H1 (cell line): Measurements from ENCODE around the gene ASCC2. TPM values are rescaled to one million over a fixed set of nuclear protein-coding genes. Genes with fewer than 3 reads are reported as not detected.

ENCODE experiments used
- CTCF ChIA-PET: fragments of 300-600 bp; sonication (Branson Sonifier 250); formaldehyde crosslinking; loops from one replicate; lab custom pipeline; 2021; ENCODE audit not compliant: partially characterized antibody; lab: Charles Lee
- POLR2A ChIA-PET: fragments of 300-600 bp; sonication (Branson Sonifier 250); formaldehyde crosslinking; loops from one replicate; lab custom pipeline; 2021; ENCODE audit warnings: inconsistent platforms; ENCODE audit not compliant: partially characterized antibody; lab: Charles Lee
- DNase-seq, 2 experiments: peaks; one replicate each; pipeline versions ENCODE4 v3.0.0 to v3.0.0-alpha.2; 2010 to 2022; ENCODE audit warnings: low spot score in 2 of 2, low read depth in 1 of 2, mixed read lengths in 1 of 2
- FAIRE-seq: peaks from 2 replicates; lab custom pipeline; 2011; peaks lifted over from hg19 to GRCh38; lab: Jason Lieb, UNC
- H2AFZ ChIP-seq: 2 replicates; pipeline ENCODE4 v1.8.1; 2012; ENCODE audit warnings: low read length, inconsistent platforms
- H2AK5ac ChIP-seq: 2 replicates; pipeline ENCODE4 v1.6.1; 2013; ENCODE audit warnings: low read depth, low read length
- H2BK120ac ChIP-seq: replicated peaks from 2 replicates; pipeline ENCODE3; 2013; ENCODE audit warnings: low read depth, low read length, inconsistent platforms
- H2BK12ac ChIP-seq: 2 replicates; pipeline ENCODE4 v1.6.1; 2013; ENCODE audit warnings: low read depth, low read length
- H2BK15ac ChIP-seq: 2 replicates; pipeline ENCODE4 v1.6.1; 2013; ENCODE audit warnings: low read length
- H2BK20ac ChIP-seq: 2 replicates; pipeline ENCODE4 v1.6.1; 2013; ENCODE audit warnings: low read length
- H2BK5ac ChIP-seq: 2 replicates; pipeline ENCODE4 v1.6.1; 2013; ENCODE audit warnings: low read depth, low read length
- H3K14ac ChIP-seq: 2 replicates; pipeline ENCODE4 v1.6.1; 2013; ENCODE audit warnings: inconsistent platforms; ENCODE audit not compliant: insufficient read length
- H3K18ac ChIP-seq: 2 replicates; pipeline ENCODE4 v1.6.1; 2013; ENCODE audit warnings: low read length; ENCODE audit errors: extremely low read depth
- H3K23ac ChIP-seq: 2 replicates; pipeline ENCODE4 v1.6.1; 2013; ENCODE audit warnings: inconsistent platforms; ENCODE audit not compliant: insufficient read length
- H3K23me2 ChIP-seq: 2 replicates; pipeline ENCODE4 v1.6.1; 2013; ENCODE audit warnings: low read depth, low read length
- H3K27ac ChIP-seq: 2 replicates; pipeline ENCODE4 v1.6.1; 2011; ENCODE audit warnings: low read depth, low read length, inconsistent platforms
- H3K27me3 ChIP-seq, 4 experiments: replicated peaks in 1 of 4; 1 replicate in 1 of 4; 2 replicates in 3 of 4; pipeline versions ENCODE4 v1.6.1 to v1.8.1; 2011 to 2013; ENCODE audit warnings: low read length in 3 of 4, mild to moderate bottlenecking in 3 of 4, inconsistent platforms in 2 of 4, mixed read lengths in 2 of 4, moderate library complexity in 1 of 4; ENCODE audit not compliant: control insufficient read depth in 3 of 4, insufficient read depth in 3 of 4; ENCODE audit errors: extremely low read depth in 1 of 4
- H3K36me3 ChIP-seq, 4 experiments: 2 replicates each; pipeline versions ENCODE4 v1.6.1 to v1.8.1; 2011 to 2013; ENCODE audit warnings: mild to moderate bottlenecking in 4 of 4, low read length in 3 of 4, moderate library complexity in 2 of 4, control low read depth in 1 of 4, inconsistent platforms in 1 of 4; ENCODE audit not compliant: insufficient read depth in 4 of 4, control insufficient read depth in 2 of 4
- H3K4ac ChIP-seq: replicated peaks from 2 replicates; pipeline ENCODE3; 2013; ENCODE audit warnings: low read length, low read depth, mixed read lengths, inconsistent platforms; ENCODE audit not compliant: insufficient read length
- H3K4me1 ChIP-seq, 4 experiments: replicated peaks in 1 of 4; 1 replicate in 1 of 4; 2 replicates in 3 of 4; pipeline versions ENCODE4 v1.6.1 to v1.8.1; 2011 to 2013; ENCODE audit warnings: low read length in 3 of 4, inconsistent platforms in 2 of 4, mixed read lengths in 1 of 4; ENCODE audit not compliant: insufficient read depth in 4 of 4, control insufficient read depth in 3 of 4
- H3K4me2 ChIP-seq, 2 experiments: 2 replicates each; pipeline versions ENCODE4 v1.6.1 to v1.8.1; 2011 to 2013; ENCODE audit warnings: low read depth in 2 of 2, low read length in 2 of 2, control low read depth in 1 of 2, inconsistent platforms in 1 of 2, mild to moderate bottlenecking in 1 of 2; ENCODE audit not compliant: insufficient read depth in 1 of 2
- H3K4me3 ChIP-seq, 4 experiments: fragments of 200-600, 300-600 bp in 1 of 4; sonication (generic), shearing (Covaris generic), sonication (Bioruptor Twin) in 1 of 4; 2 replicates each; pipeline versions ENCODE4 v1.5.1 to v1.8.1; 2011 to 2016; ENCODE audit warnings: low read length in 4 of 4, low read depth in 3 of 4, control low read depth in 2 of 4, inconsistent platforms in 2 of 4, mild to moderate bottlenecking in 2 of 4, mixed read lengths in 1 of 4, moderate library complexity in 1 of 4; ENCODE audit not compliant: insufficient read depth in 2 of 4; ENCODE audit errors: extremely low read depth in 1 of 4
- H3K56ac ChIP-seq: replicated peaks from 2 replicates; pipeline ENCODE3; 2013; ENCODE audit warnings: low read depth, mild to moderate bottlenecking, mixed read lengths, low read length, inconsistent platforms; ENCODE audit not compliant: insufficient read length
- H3K79me1 ChIP-seq: 2 replicates; pipeline ENCODE4 v1.6.1; 2013; ENCODE audit warnings: low read depth, low read length, control low read depth
- H3K79me2 ChIP-seq, 2 experiments: 2 replicates each; pipeline versions ENCODE4 v1.6.1 to v1.8.1; 2012 to 2013; ENCODE audit warnings: low read length in 2 of 2, mild to moderate bottlenecking in 2 of 2, inconsistent platforms in 1 of 2; ENCODE audit not compliant: insufficient read depth in 2 of 2, control insufficient read depth in 1 of 2
- H3K9ac ChIP-seq, 4 experiments: replicated peaks in 1 of 4; 1 replicate in 1 of 4; 2 replicates in 3 of 4; pipeline versions ENCODE4 v1.6.1 to v1.8.1; 2011 to 2013; ENCODE audit warnings: low read depth in 3 of 4, low read length in 3 of 4, control low read depth in 2 of 4, mild to moderate bottlenecking in 2 of 4, moderate library complexity in 2 of 4, inconsistent platforms in 1 of 4; ENCODE audit errors: extremely low read depth in 1 of 4
- H3K9me3 ChIP-seq, 2 experiments: 2 replicates each; pipeline versions ENCODE4 v1.6.1 to v1.8.1; 2012 to 2013; ENCODE audit warnings: mild to moderate bottlenecking in 2 of 2, moderate library complexity in 2 of 2, control low read depth in 1 of 2, inconsistent platforms in 1 of 2, low read depth in 1 of 2, low read length in 1 of 2, mixed read lengths in 1 of 2; ENCODE audit not compliant: insufficient read depth in 2 of 2
- H4K20me1 ChIP-seq, 2 experiments: replicated peaks in 1 of 2; 2 replicates each; pipeline versions ENCODE3 to v1.8.1; 2011 to 2013; ENCODE audit warnings: inconsistent platforms in 2 of 2, low read length in 2 of 2, mild to moderate bottlenecking in 1 of 2; ENCODE audit not compliant: insufficient read depth in 2 of 2, control insufficient read depth in 1 of 2
- H4K5ac ChIP-seq: 2 replicates; pipeline ENCODE4 v1.6.1; 2013; ENCODE audit warnings: low read length, low read depth, mixed read lengths, inconsistent platforms; ENCODE audit not compliant: insufficient read length
- H4K8ac ChIP-seq: 2 replicates; pipeline ENCODE4 v1.8.0; 2013; ENCODE audit warnings: mild to moderate bottlenecking, moderate library complexity, low read length, inconsistent platforms; ENCODE audit not compliant: insufficient read depth; ENCODE audit errors: extremely low read depth
- H4K91ac ChIP-seq: replicated peaks from 2 replicates; pipeline ENCODE3; 2013; ENCODE audit warnings: low read length, mixed read lengths, inconsistent platforms; ENCODE audit not compliant: insufficient read length
- CTCF ChIP-seq, 3 experiments: IDR thresholded peaks; 1 replicate in 2 of 3; 2 replicates in 1 of 3; pipeline versions ENCODE4 v1.5.1 to v1.6.1; 2011; ENCODE audit warnings: low read length in 3 of 3, mild to moderate bottlenecking in 3 of 3, inconsistent platforms in 2 of 3, low read depth in 1 of 3, moderate library complexity in 1 of 3; ENCODE audit not compliant: insufficient read depth in 1 of 3; ENCODE audit errors: control extremely low read depth in 1 of 3
- JUN ChIP-seq: IDR thresholded peaks from 2 replicates; pipeline ENCODE4 v1.6.1; 2011; ENCODE audit warnings: low read depth, mild to moderate bottlenecking, improper control_type of control experiment, low read length
- POLR2A ChIP-seq, 2 experiments: IDR thresholded peaks; 1 replicate in 1 of 2; 2 replicates in 1 of 2; pipeline ENCODE4 v1.6.1; 2011; ENCODE audit warnings: low read depth in 2 of 2, low read length in 2 of 2, mild to moderate bottlenecking in 2 of 2; ENCODE audit errors: control extremely low read depth in 1 of 2
- RAD21 ChIP-seq, 2 experiments: IDR thresholded peaks in 1 of 2; conservative IDR thresholded peaks in 1 of 2; 2 replicates each; pipeline ENCODE4 v1.6.1; 2011; ENCODE audit warnings: low read depth in 2 of 2, low read length in 2 of 2, improper control_type of control experiment in 1 of 2, inconsistent platforms in 1 of 2, mild to moderate bottlenecking in 1 of 2, moderate library complexity in 1 of 2
- SP1 ChIP-seq: IDR thresholded peaks from 2 replicates; pipeline ENCODE4 v1.6.1; 2011; ENCODE audit warnings: low read depth, low read length
- TEAD4 ChIP-seq: IDR thresholded peaks from 2 replicates; pipeline ENCODE4 v1.6.1; 2012; ENCODE audit warnings: low read depth, low read length, inconsistent platforms, mixed read lengths
- WGBS, 2 experiments: shearing (Covaris generic) in 1 of 2; methylation state at CpG; one replicate each; pipeline versions ENCODE4 v1.1.6 to v1.1.7; 2013 to 2015; ENCODE audit warnings: low lambda C conversion rate in 2 of 2, mixed read lengths in 2 of 2, inconsistent platforms in 1 of 2, low coverage in 1 of 2, missing lambda C conversion rate in 1 of 2; ENCODE audit not compliant: insufficient replicate concordance in 2 of 2, insufficient coverage in 1 of 2, insufficient read length in 1 of 2; ENCODE audit errors: extremely low coverage in 1 of 2, missing lambda C conversion rate in 1 of 2; 5-methylcytosine and 5-hydroxymethylcytosine counted together
- polyA plus RNA-seq, 7 experiments: library from polyadenylated mRNA; depleted of rRNA in 3 of 7; stranded (reverse) in 5 of 7; unstranded in 2 of 7; fragments of >200 nt in 5 of 7; fragments of 200-250 nt in 2 of 7; gene quantifications; 1 replicate in 5 of 7; 2 replicates in 1 of 7; 4 replicates in 1 of 7; pipeline versions ENCODE4 v1.2.1 to v1.2.3, GENCODE V29; 2011 to 2013; ENCODE audit warnings: missing spikeins in 2 of 7, mixed read lengths in 2 of 7
- total RNA-seq: library from RNA; stranded (reverse); fragmentation: NEBNext Ultra II Directional; extraction: Animal tissue kit (Norgen Biotek cat#: 25700); gene quantifications from 2 replicates; pipeline ENCODE4 v1.2.1, GENCODE V29; 2021

The ASCC2 gene
- total and polyA plus RNA-seq, 2 of the 8 experiments (the other 6 are each of a cell fraction or from before 2014, with no cell fraction given), result 35.0 to 35.8 TPM

DNA sequence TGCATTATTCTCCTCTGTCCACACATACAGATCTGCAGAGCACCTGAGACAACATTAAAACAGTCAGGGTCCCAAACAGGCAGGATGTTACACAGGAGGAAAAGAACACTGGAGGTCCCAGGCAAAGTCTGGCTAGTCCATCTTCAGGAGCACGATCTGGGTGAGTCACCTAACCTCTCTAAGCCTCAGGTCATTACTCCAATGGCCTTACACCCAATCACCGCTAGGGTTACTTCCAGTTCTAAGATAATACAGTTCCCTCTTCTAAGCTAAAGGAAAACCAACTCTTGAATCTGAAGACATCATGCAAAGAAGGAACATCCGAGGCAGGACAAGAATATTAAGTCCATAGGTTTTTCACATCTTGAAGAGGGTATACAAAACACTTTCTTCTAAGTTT lies 24.5 kb downstream of the ASCC2 start:
- no peak for DNase-seq
- no peak overlapping the region for H3K4ac ChIP-seq
- WGBS, 2 experiments, result 74% methylated on average over 3 of the region's 3 CpGs; no CpG with 5 or more reads in 1 of the 2 experiments
- no peak overlapping the region for H3K9ac ChIP-seq
- H3K9me3 ChIP-seq, result no peaks in the 10 kb centered on the region
- H3K23ac ChIP-seq, result no peak overlapping the region
- TF ChIP-seq JUN (no peak), SP1 (no peak), CTCF (IDR thresholded peaks at IDR 0.05; ENCODE audit: control extremely low read depth in 1 of 3, insufficient read depth in 1 of 3, low read depth in 1 of 3, low read length in 3 of 3) (peak in 2 of 3 experiments; percentile 8 to 33; a peak in 2 of 4 replicates), TEAD4 (no peak), POLR2A (IDR thresholded peaks at IDR 0.05; ENCODE audit: control extremely low read depth in 1 of 2, low read depth in 2 of 2, low read length in 2 of 2) (no peak), RAD21 (IDR thresholded peaks at IDR 0.05 in 1 of 2, conservative IDR thresholded peaks at IDR 0.05 in 1 of 2; ENCODE audit: low read depth in 2 of 2, low read length in 2 of 2) (0 out of 4 replicates have a peak, but pooled peaks of 1 of the 2 experiments have one; percentile 28)
- H2BK120ac ChIP-seq, result no peak overlapping the region
- no peak overlapping the region for H3K27ac ChIP-seq
- no peak overlapping the region for H3K4me2 ChIP-seq
- H3K4me1 ChIP-seq, result no peaks in the 10 kb centered on the region
- no peak overlapping the region for H2BK5ac ChIP-seq
- no peaks in the 10 kb centered on the region for H3K27me3 ChIP-seq
- no peak overlapping the region for H4K91ac ChIP-seq
- H4K8ac ChIP-seq, result no peak overlapping the region
- H3K23me2 ChIP-seq, result no peaks in the 10 kb centered on the region
- H3K36me3 ChIP-seq, result peaks cover 3 to 36% (median 18%) of the 10 kb centered on the region in 4 experiments; a peak in 6 of 8 replicates
- ChIA-PET POLR2A (no interaction called here), CTCF (interaction anchor here (0.6 to 1.4 kb wide), 9 partner anchors 9 to 209 kb away, joined by 3 to 7 read pairs (median 3); no protein-coding TSS in a partner anchor)
- H2AFZ ChIP-seq, result no peak overlapping the region
- H3K79me2 ChIP-seq, result no peaks in the 10 kb centered on the region
- H3K79me1 ChIP-seq, result no peaks in the 10 kb centered on the region
- no peak overlapping the region for H2BK15ac ChIP-seq
- H3K56ac ChIP-seq, result no peak overlapping the region
- no peak overlapping the region for H2BK12ac ChIP-seq
- peaks cover 2 to 3% of the 10 kb centered on the region in 2 experiments for H4K20me1 ChIP-seq
- no peak for FAIRE-seq
- H2BK20ac ChIP-seq, result no peak overlapping the region
- no peak overlapping the region for H2AK5ac ChIP-seq
- no peak overlapping the region for H3K4me3 ChIP-seq
- no peak overlapping the region for H3K14ac ChIP-seq
- no peak overlapping the region for H3K18ac ChIP-seq
- no peak overlapping the region for H4K5ac ChIP-seq
